ENCODE data around the gene NPLOC4.

DNA sequence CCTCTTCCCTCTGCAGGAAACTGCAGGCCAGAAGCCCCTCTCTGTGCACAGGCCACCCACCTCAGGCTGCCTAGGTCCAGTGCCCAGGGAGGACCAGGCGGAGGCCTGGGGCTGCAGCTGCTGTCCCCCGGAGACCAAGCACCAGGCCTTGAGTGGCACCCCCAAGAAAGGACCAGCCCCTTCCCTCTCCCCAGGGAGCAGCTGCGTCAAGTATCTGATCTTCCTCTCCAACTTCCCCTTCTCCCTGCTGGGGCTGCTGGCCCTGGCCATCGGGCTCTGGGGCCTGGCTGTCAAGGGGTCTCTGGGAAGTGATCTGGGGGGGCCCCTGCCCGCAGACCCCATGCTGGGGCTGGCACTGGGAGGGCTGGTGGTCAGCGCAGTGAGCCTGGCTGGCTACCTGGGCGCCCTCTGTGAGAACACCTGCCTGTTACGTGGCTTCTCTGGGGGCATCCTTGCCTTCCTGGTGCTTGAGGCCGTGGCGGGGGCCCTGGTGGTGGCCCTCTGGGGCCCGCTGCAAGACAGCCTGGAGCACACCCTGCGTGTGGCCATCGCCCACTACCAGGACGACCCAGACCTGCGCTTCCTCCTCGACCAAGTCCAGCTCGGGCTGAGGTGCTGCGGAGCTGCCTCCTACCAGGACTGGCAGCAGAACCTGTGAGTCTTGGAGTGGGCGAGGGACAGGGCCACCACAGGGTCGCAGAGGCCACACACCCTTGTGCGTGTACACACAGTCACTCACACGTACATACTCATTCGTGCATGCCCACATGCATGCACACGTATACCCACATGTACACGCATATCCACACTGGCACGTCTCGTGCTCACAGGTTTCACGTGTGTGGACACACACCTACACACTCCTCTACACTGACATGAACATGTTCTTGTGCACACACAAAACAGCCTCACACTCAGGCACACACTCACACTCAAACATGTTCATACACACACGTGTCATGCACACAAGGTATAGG lies 8.4 kb upstream of the NPLOC4 start:
- no peak for TF ChIP-seq POLR2A (IDR thresholded peaks at IDR 0.05; ENCODE audit: low read depth, low read length)
- TF ChIP-seq TAF1 (IDR thresholded peaks at IDR 0.05; ENCODE audit: low read depth, low read length), result no peak
- TF ChIP-seq POLR2AphosphoS5 (IDR thresholded peaks at IDR 0.05; ENCODE audit: low read depth, low read length), result no peak

Measured in GM12891 (cell line).